Loucy (cell line): ENCODE measurements around the gene FKBP4.

ENCODE experiments used
- H2AFZ ChIP-seq: fragments of 200-600 bp; sonication (generic); 2 replicates; pipeline ENCODE4 v1.6.0; 2016; ENCODE audit warnings: antibody characterized with exemption, mild to moderate bottlenecking, low read length, moderate library complexity
- H3F3A ChIP-seq: fragments of 200-600 bp; 2 replicates; pipeline ENCODE4 v1.6.0; 2016; ENCODE audit warnings: antibody characterized with exemption, low read depth, mild to moderate bottlenecking
- H3K27me3 ChIP-seq: fragments of 200-600 bp; sonication (generic); 2 replicates; pipeline ENCODE4 v1.6.1; 2014; ENCODE audit warnings: low read length, mild to moderate bottlenecking; ENCODE audit not compliant: insufficient read depth, poor library complexity, severe bottlenecking
- H3K36me3 ChIP-seq: fragments of 200-600 bp; sonication (generic); 2 replicates; pipeline ENCODE4 v1.6.1; 2016; ENCODE audit warnings: low read length; ENCODE audit not compliant: insufficient read depth
- H3K4me1 ChIP-seq: fragments of 200-600 bp; sonication (generic); 2 replicates; pipeline ENCODE4 v1.5.1; 2014; ENCODE audit warnings: low read length, mild to moderate bottlenecking; ENCODE audit not compliant: insufficient read depth, poor library complexity, severe bottlenecking
- H3K4me2 ChIP-seq: fragments of 200-600 bp; sonication (generic); 2 replicates; pipeline ENCODE4 v1.6.0; 2014; ENCODE audit warnings: antibody characterized with exemption, low read length, low read depth, mild to moderate bottlenecking; ENCODE audit not compliant: poor library complexity, severe bottlenecking
- H3K4me3 ChIP-seq: fragments of 200-600 bp; sonication (generic); 2 replicates; pipeline ENCODE4 v1.5.1; 2014; ENCODE audit warnings: low read length, mild to moderate bottlenecking, mixed read lengths; ENCODE audit not compliant: poor library complexity, severe bottlenecking
- H3K79me2 ChIP-seq: fragments of 200-600 bp; sonication (generic); 2 replicates; pipeline ENCODE4 v1.6.1; 2014; ENCODE audit warnings: low read length; ENCODE audit not compliant: insufficient read depth
- H3K9ac ChIP-seq: fragments of 200-600 bp; sonication (generic); 2 replicates; pipeline ENCODE4 v1.6.0; 2014; ENCODE audit warnings: mild to moderate bottlenecking, low read depth, low read length, moderate library complexity; ENCODE audit not compliant: poor library complexity, severe bottlenecking
- H3K9me2 ChIP-seq: fragments of 200-600 bp; sonication (generic); replicated peaks from 2 replicates; pipeline ENCODE4 v1.6.1; 2016; ENCODE audit warnings: low read depth, low read length, mixed read lengths
- H3K9me3 ChIP-seq: fragments of 200-600 bp; sonication (generic); 2 replicates; pipeline ENCODE4 v1.6.1; 2014; ENCODE audit warnings: mild to moderate bottlenecking, antibody characterized with exemption, low read length, low read depth; ENCODE audit not compliant: insufficient read depth
- H4K20me1 ChIP-seq: fragments of 200-600 bp; sonication (generic); 2 replicates; pipeline ENCODE4 v1.6.0; 2014; ENCODE audit warnings: antibody characterized with exemption, low read length, mild to moderate bottlenecking; ENCODE audit not compliant: insufficient read depth, poor library complexity, severe bottlenecking
- CTCF ChIP-seq: fragments of 200-600 bp; sonication (generic); conservative IDR thresholded peaks from 2 replicates; pipeline ENCODE4 v1.5.1; 2014; ENCODE audit warnings: mild to moderate bottlenecking, antibody characterized with exemption, low read length
- EZH2phosphoT487 ChIP-seq: fragments of 200-600 bp; IDR thresholded peaks from 2 replicates; pipeline ENCODE4 v1.6.1; 2018; ENCODE audit warnings: antibody characterized with exemption, mild to moderate bottlenecking, moderate library complexity, borderline replicate concordance

Gene FKBP4

GRCh38 chr12:2765052-2765451 lies 29.7 kb upstream of the FKBP4 start:
- H3K79me2 ChIP-seq: no peaks in the 10 kb centered on the region
- H3K36me3 ChIP-seq: no peaks in the 10 kb centered on the region
- H3F3A ChIP-seq: no peaks in the 10 kb centered on the region
- H3K9me3 ChIP-seq: no peaks in the 10 kb centered on the region
- no peaks in the 10 kb centered on the region for H4K20me1 ChIP-seq
- no peak overlapping the region for H3K4me2 ChIP-seq
- H2AFZ ChIP-seq: no peak overlapping the region
- H3K27me3 ChIP-seq: no peaks in the 10 kb centered on the region
- H3K9me2 ChIP-seq: no peaks in the 10 kb centered on the region
- no peak overlapping the region for H3K9ac ChIP-seq
- H3K4me3 ChIP-seq: no peak overlapping the region
- H3K4me1 ChIP-seq: no peaks in the 10 kb centered on the region
- TF ChIP-seq CTCF (no peak), EZH2phosphoT487 (no peak)

- Histone ChIP-seq H3F3A (no peaks in the 10 kb centered on the region), H3K4me2 (no peak overlapping the region), H2AFZ (no peak overlapping the region), H3K9ac (no peak overlapping the region), H3K79me2 (no peaks in the 10 kb centered on the region), H3K9me3 (no peaks in the 10 kb centered on the region), H3K27me3 (no peaks in the 10 kb centered on the region), H4K20me1 (no peaks in the 10 kb centered on the region), H3K4me1 (no peaks in the 10 kb centered on the region), H3K4me3 (no peak overlapping the region), H3K36me3 (no peaks in the 10 kb centered on the region), H3K9me2 (no peaks in the 10 kb centered on the region)
- TF ChIP-seq EZH2phosphoT487: no peak
- TF ChIP-seq CTCF: no peak
Observed at GRCh38 chr12:2765608-2766007, 29.2 kb upstream of the FKBP4 start.

- no peaks in the 10 kb centered on the region for H3K79me2 ChIP-seq
- TF ChIP-seq EZH2phosphoT487: no peak
- no peak for TF ChIP-seq CTCF
Observed at GRCh38 chr12:2768224-2768961, 26.4 kb upstream of the FKBP4 start.

More at GRCh38 chr12:2768224-2768961, 26.4 kb upstream of the FKBP4 start:
- Histone ChIP-seq H3K36me3 (no peaks in the 10 kb centered on the region), H3K9ac (no peak overlapping the region), H3F3A (no peaks in the 10 kb centered on the region), H3K4me1 (no peaks in the 10 kb centered on the region), H4K20me1 (no peaks in the 10 kb centered on the region), H3K9me3 (no peaks in the 10 kb centered on the region), H2AFZ (no peak overlapping the region), H3K9me2 (no peaks in the 10 kb centered on the region), H3K4me3 (no peak overlapping the region), H3K27me3 (no peaks in the 10 kb centered on the region), H3K4me2 (no peak overlapping the region)
